Measurements from ENCODE around the gene DNAH5. TPM values are rescaled to one million over a fixed set of nuclear protein-coding genes. Genes with fewer than 3 reads are reported as not detected.

DNAH5 gene
- total and polyA plus RNA-seq, 2 of the 8 experiments (the other 6 are each of a cell fraction or from before 2014, with no cell fraction given), result 0.30 to 0.73 TPM

- no peak for FAIRE-seq
- no peak overlapping the region for H3K14ac ChIP-seq (ENCODE audit: insufficient read length)
- no peak overlapping the region for H3K23ac ChIP-seq (ENCODE audit: insufficient read length)
- H3K18ac ChIP-seq (ENCODE audit: extremely low read depth, low read length), result no peak overlapping the region
- no peak overlapping the region for H3K56ac ChIP-seq (replicated peaks; ENCODE audit: insufficient read length, low read depth, low read length)
- H4K91ac ChIP-seq (replicated peaks; ENCODE audit: insufficient read length, low read length), result no peak overlapping the region
- no peaks in the 10 kb centered on the region for H3K79me2 ChIP-seq (ENCODE audit: control insufficient read depth in 1 of 2, insufficient read depth in 2 of 2, low read length in 2 of 2)
- no peak overlapping the region for H2BK120ac ChIP-seq (replicated peaks; ENCODE audit: low read depth, low read length)
- ChIA-PET CTCF (ENCODE audit: partially characterized antibody) (interaction anchor here (0.7 to 2.9 kb wide), 3 partner anchors 111 to 279 kb away, joined by 3 to 8 read pairs (median 4); no protein-coding TSS in a partner anchor), POLR2A (ENCODE audit: partially characterized antibody) (no interaction called here)
- no peak for TF ChIP-seq HDAC2 (IDR thresholded peaks at IDR 0.05; ENCODE audit: borderline replicate concordance in 1 of 2, low read depth in 2 of 2, low read length in 2 of 2)
- no peak for TF ChIP-seq CHD2 (IDR thresholded peaks at IDR 0.05; ENCODE audit: low read length)
- no peaks in the 10 kb centered on the region; the same call in 1 of the 2 replicates for H3K23me2 ChIP-seq (ENCODE audit: low read depth, low read length)
- no peak overlapping the region for H2AK5ac ChIP-seq (ENCODE audit: low read depth, low read length)
- no peak overlapping the region for H3K4me2 ChIP-seq (ENCODE audit: insufficient read depth in 1 of 2, low read depth in 2 of 2, low read length in 2 of 2)
- H3K4me1 ChIP-seq (replicated peaks in 1 of 4; ENCODE audit: control insufficient read depth in 3 of 4, insufficient read depth in 4 of 4, low read length in 3 of 4), result no peaks in the 10 kb centered on the region
- no peak overlapping the region for H2BK5ac ChIP-seq (ENCODE audit: low read depth, low read length)
- H3K4ac ChIP-seq (replicated peaks; ENCODE audit: insufficient read length, low read depth, low read length), result no peak overlapping the region
- H2AFZ ChIP-seq (ENCODE audit: low read length), result no peak overlapping the region
- H2BK12ac ChIP-seq (ENCODE audit: low read depth, low read length), result no peak overlapping the region
- H2BK15ac ChIP-seq (ENCODE audit: low read length), result no peak overlapping the region
- H3K36me3 ChIP-seq (ENCODE audit: control insufficient read depth in 2 of 4, insufficient read depth in 4 of 4, low read length in 3 of 4), result no peaks in the 10 kb centered on the region
- DNase-seq (ENCODE audit: low read depth in 1 of 2, low spot score in 2 of 2), result no peak
- H3K9me3 ChIP-seq (ENCODE audit: insufficient read depth in 2 of 2, low read depth in 1 of 2, low read length in 1 of 2), result no peaks in the 10 kb centered on the region
- no peak overlapping the region; the same call in 1 of the 2 replicates for H2BK20ac ChIP-seq (ENCODE audit: low read length)
- H4K5ac ChIP-seq (ENCODE audit: insufficient read length, low read depth, low read length), result no peak overlapping the region
- no peak overlapping the region for H3K27ac ChIP-seq (ENCODE audit: low read depth, low read length)
- no peaks in the 10 kb centered on the region for H3K79me1 ChIP-seq (ENCODE audit: low read depth, low read length)
- no peak overlapping the region for H4K8ac ChIP-seq (ENCODE audit: extremely low read depth, insufficient read depth, low read length)
- no peaks in the 10 kb centered on the region for H3K27me3 ChIP-seq (replicated peaks in 1 of 4; ENCODE audit: control insufficient read depth in 3 of 4, extremely low read depth in 1 of 4, insufficient read depth in 3 of 4, low read length in 3 of 4)
- 71% methylated on average over 2 of the region's 3 CpGs; no CpG with 5 or more reads in 1 of the 2 experiments for WGBS, 2 experiments (ENCODE audit: extremely low coverage in 1 of 2, insufficient coverage in 1 of 2, insufficient read length in 1 of 2, insufficient replicate concordance in 2 of 2, low coverage in 1 of 2, low lambda C conversion rate in 2 of 2, missing lambda C conversion rate in 1 of 2)
- H3K9ac ChIP-seq (replicated peaks in 1 of 4; ENCODE audit: extremely low read depth in 1 of 4, low read depth in 3 of 4, low read length in 3 of 4), result no peak overlapping the region
- no peak overlapping the region for H3K4me3 ChIP-seq (ENCODE audit: extremely low read depth in 1 of 4, insufficient read depth in 2 of 4, low read depth in 3 of 4, low read length in 4 of 4)
- H4K20me1 ChIP-seq (replicated peaks in 1 of 2; ENCODE audit: control insufficient read depth in 1 of 2, insufficient read depth in 2 of 2, low read length in 2 of 2), result no peaks in the 10 kb centered on the region
Measured at GRCh38 chr5:13991365-13991764, 46.9 kb upstream of the DNAH5 start.

Data from H1 (cell line).